Endodermal cell (in vitro differentiated cells): ENCODE results near the gene ADGRD2. TPM values are rescaled to one million over a fixed set of nuclear protein-coding genes. Genes with fewer than 3 reads are reported as not detected.

Experiments
- DNase-seq: peaks from one replicate; pipeline ENCODE4 v3.0.0-alpha.2; 2017
- H3K27ac ChIP-seq: 2 replicates; pipeline ENCODE4 v1.5.1; 2013; ENCODE audit warnings: mild to moderate bottlenecking, low read depth, low read length, moderate library complexity
- H3K27me3 ChIP-seq: 2 replicates; pipeline ENCODE4 v1.6.1; 2013; ENCODE audit warnings: mild to moderate bottlenecking, low read length, moderate library complexity; ENCODE audit not compliant: insufficient read depth, control insufficient read depth, poor library complexity, severe bottlenecking
- H3K36me3 ChIP-seq: 2 replicates; pipeline ENCODE4 v1.7.0; 2013; ENCODE audit warnings: mild to moderate bottlenecking, low read length, moderate library complexity; ENCODE audit not compliant: control insufficient read depth, insufficient read depth
- H3K4me1 ChIP-seq: one replicate; pipeline ENCODE4 v1.7.0; 2013; ENCODE audit warnings: low read length; ENCODE audit not compliant: control insufficient read depth, insufficient read depth
- H3K4me3 ChIP-seq: 2 replicates; pipeline ENCODE4 v1.5.1; 2013; ENCODE audit warnings: mild to moderate bottlenecking, low read length, moderate library complexity
- H3K9ac ChIP-seq: 2 replicates; pipeline ENCODE4 v1.6.1; 2013; ENCODE audit warnings: mild to moderate bottlenecking, low read length, moderate library complexity; ENCODE audit not compliant: poor library complexity, severe bottlenecking; ENCODE audit errors: extremely low read depth
- H3K9me3 ChIP-seq: 2 replicates; pipeline ENCODE4 v1.6.1; 2013; ENCODE audit warnings: mild to moderate bottlenecking, low read length, moderate library complexity; ENCODE audit not compliant: control insufficient read depth
- H3K27ac Mint-ChIP-seq: 2 replicates; pipeline ENCODE4 v1.8.0; 2020; ENCODE audit warnings: mixed read lengths
- H3K27me3 Mint-ChIP-seq: 2 replicates; pipeline ENCODE4 v1.8.0; 2021; ENCODE audit warnings: mild to moderate bottlenecking, mixed read lengths; ENCODE audit not compliant: insufficient read depth
- H3K36me3 Mint-ChIP-seq: 2 replicates; pipeline ENCODE4 v1.8.0; 2020; ENCODE audit warnings: low read depth, mixed read lengths
- H3K4me1 Mint-ChIP-seq: 2 replicates; pipeline ENCODE4 v1.8.0; 2020; ENCODE audit warnings: mixed read lengths
- H3K4me3 Mint-ChIP-seq: 2 replicates; pipeline ENCODE4 v1.8.0; 2020; ENCODE audit warnings: mild to moderate bottlenecking, moderate library complexity, mixed read lengths
- H3K9me3 Mint-ChIP-seq: 2 replicates; pipeline ENCODE4 v1.8.0; 2020; ENCODE audit warnings: mild to moderate bottlenecking, mixed read lengths
- WGBS, 2 experiments: methylation state at CpG; one replicate each; pipeline versions ENCODE4 v1.1.5 to v1.1.7; 2013; ENCODE audit warnings: missing lambda C conversion rate in 2 of 2, mixed read lengths in 1 of 2; ENCODE audit not compliant: insufficient coverage in 1 of 2, insufficient read length in 1 of 2; 5-methylcytosine and 5-hydroxymethylcytosine counted together
- total RNA-seq, 2 donors: library from RNA; stranded (reverse); fragmentation: NEBNext Ultra II Directional in 1 of 2; extraction: Animal tissue kit (Norgen Biotek cat#: 25700) in 1 of 2; gene quantifications; 2 replicates in 1 of 2; 3 replicates in 1 of 2; pipeline ENCODE4 v1.2.1, GENCODE V29; 2021
- TF ChIP-seq, protein P1 (sequence below): fragments of 200-600 bp; sonication (generic); conservative IDR thresholded peaks from 2 replicates; pipeline ENCODE4 v1.5.0; 2021; ENCODE audit warnings: antibody characterized with exemption, mild to moderate bottlenecking

The ADGRD2 gene
- total RNA-seq, 2 donors from 2014 or later = 0.33 to 0.40 TPM

DNA sequence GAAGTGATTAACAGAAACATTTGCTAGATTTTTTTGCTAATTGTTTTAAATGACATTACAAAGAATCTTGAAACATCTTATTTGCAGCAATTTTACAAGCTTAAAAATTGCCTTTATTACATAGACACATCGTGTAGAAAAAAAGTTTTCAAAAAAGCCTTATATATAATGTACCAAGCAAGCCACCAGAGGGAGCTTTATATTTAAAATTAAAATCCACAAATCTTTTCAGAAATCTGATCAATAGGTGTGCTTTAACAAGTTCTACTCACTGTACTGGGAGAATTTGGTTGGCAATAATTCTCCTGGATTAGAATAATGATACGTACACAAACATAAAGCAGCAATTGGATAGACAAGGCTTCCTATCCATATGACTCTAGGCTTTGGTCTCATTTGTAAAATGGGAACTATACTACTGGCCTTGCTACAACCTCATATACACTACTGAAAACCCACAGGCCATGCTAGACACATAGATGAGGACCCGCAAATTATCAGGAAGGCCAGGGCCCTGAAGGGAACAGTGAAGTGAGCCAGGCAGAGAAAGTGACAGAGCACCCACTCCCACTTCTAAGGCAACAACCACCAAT, 39.8 kb upstream of the ADGRD2 start:
- Mint-ChIP-seq H3K36me3 (peaks cover 68% of the 10 kb centered on the region), H3K27me3 (no peaks in the 10 kb centered on the region)
- no peak overlapping the region for H3K27ac ChIP-seq

GRCh38 chr9:124411514-124412227, 38.6 kb upstream of the ADGRD2 start:
- TF ChIP-seq, protein P1, sequence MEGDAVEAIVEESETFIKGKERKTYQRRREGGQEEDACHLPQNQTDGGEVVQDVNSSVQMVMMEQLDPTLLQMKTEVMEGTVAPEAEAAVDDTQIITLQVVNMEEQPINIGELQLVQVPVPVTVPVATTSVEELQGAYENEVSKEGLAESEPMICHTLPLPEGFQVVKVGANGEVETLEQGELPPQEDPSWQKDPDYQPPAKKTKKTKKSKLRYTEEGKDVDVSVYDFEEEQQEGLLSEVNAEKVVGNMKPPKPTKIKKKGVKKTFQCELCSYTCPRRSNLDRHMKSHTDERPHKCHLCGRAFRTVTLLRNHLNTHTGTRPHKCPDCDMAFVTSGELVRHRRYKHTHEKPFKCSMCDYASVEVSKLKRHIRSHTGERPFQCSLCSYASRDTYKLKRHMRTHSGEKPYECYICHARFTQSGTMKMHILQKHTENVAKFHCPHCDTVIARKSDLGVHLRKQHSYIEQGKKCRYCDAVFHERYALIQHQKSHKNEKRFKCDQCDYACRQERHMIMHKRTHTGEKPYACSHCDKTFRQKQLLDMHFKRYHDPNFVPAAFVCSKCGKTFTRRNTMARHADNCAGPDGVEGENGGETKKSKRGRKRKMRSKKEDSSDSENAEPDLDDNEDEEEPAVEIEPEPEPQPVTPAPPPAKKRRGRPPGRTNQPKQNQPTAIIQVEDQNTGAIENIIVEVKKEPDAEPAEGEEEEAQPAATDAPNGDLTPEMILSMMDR = no peak
- Mint-ChIP-seq H3K9me3 (peaks cover 4% of the 10 kb centered on the region), H3K27ac (no peak overlapping the region), H3K27me3 (no peaks in the 10 kb centered on the region), H3K4me1 (peaks cover 6% of the 10 kb centered on the region), H3K4me3 (no peak overlapping the region), H3K36me3 (peaks cover 56% of the 10 kb centered on the region)
- peaks cover 5% of the 10 kb centered on the region for H3K4me1 ChIP-seq
- no peak for DNase-seq
- H3K27me3 ChIP-seq = no peaks in the 10 kb centered on the region
- no peak overlapping the region for H3K27ac ChIP-seq
- H3K36me3 ChIP-seq = peaks cover 72% of the 10 kb centered on the region
- H3K9ac ChIP-seq = no peak overlapping the region
- no peak overlapping the region for H3K4me3 ChIP-seq
- no peaks in the 10 kb centered on the region for H3K9me3 ChIP-seq
- 52 to 80% methylated on average over 2 of the region's 5 CpGs for WGBS, 2 experiments

More for the DNA sequence above, 39.8 kb upstream of the ADGRD2 start:
- Histone ChIP-seq H3K4me3 (no peak overlapping the region), H3K9me3 (no peaks in the 10 kb centered on the region), H3K27me3 (no peaks in the 10 kb centered on the region), H3K9ac (no peak overlapping the region), H3K36me3 (peaks cover 85% of the 10 kb centered on the region), H3K4me1 (peaks cover 5% of the 10 kb centered on the region)
- DNase-seq = no peak
- Mint-ChIP-seq H3K4me1 (peaks cover 6% of the 10 kb centered on the region), H3K9me3 (peaks cover under 1% of the 10 kb centered on the region), H3K27ac (no peak overlapping the region), H3K4me3 (no peak overlapping the region)
- WGBS, 2 experiments = 90 to 100% methylated on average over 1 to 3 of the region's 3 CpGs
- TF ChIP-seq, protein P1 = peak; percentile 72

DNA sequence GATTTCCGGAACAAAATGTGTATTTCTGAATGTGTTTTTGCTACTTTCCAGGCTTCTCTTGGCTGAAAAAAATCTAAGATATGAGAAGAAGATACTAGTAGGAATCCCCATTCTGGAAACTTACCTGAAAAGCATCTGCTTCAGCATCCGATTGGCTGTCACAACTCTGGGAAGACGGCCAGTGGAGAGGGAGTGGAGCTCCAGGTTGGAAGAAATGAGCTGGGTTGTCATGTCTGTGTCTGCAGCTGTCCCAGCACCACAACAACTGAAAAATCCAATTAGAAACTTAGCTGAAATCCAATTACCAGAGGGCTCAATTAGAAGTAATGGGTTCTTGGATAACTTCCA, 38.0 kb upstream of the ADGRD2 start:
- Histone ChIP-seq H3K4me3 (no peak overlapping the region), H3K9ac (no peak overlapping the region), H3K27ac (no peak overlapping the region), H3K36me3 (peaks cover 67% of the 10 kb centered on the region), H3K27me3 (no peaks in the 10 kb centered on the region), H3K4me1 (peaks cover 5% of the 10 kb centered on the region), H3K9me3 (no peaks in the 10 kb centered on the region)
- peaks cover 52% of the 10 kb centered on the region for H3K36me3 Mint-ChIP-seq
- WGBS, 2 experiments = 91 to 100% methylated on average over 2 to 3 of the region's 3 CpGs
- no peaks in the 10 kb centered on the region for H3K27me3 Mint-ChIP-seq
- TF ChIP-seq, protein P1 = no peak
- H3K4me1 Mint-ChIP-seq = peaks cover 6% of the 10 kb centered on the region
- H3K9me3 Mint-ChIP-seq = peaks cover 4% of the 10 kb centered on the region
- H3K4me3 Mint-ChIP-seq = no peak overlapping the region
- DNase-seq = no peak
- no peak overlapping the region for H3K27ac Mint-ChIP-seq
